WTC11 (cell line): Measurements from ENCODE around the gene GSTK1. TPM values are rescaled to one million over a fixed set of nuclear protein-coding genes. Genes with fewer than 3 reads are reported as not detected.

Experiments used
- ATAC-seq: fragments of 200-7000 bp; cut with Tn5 transposase; 2 replicates; pipeline ENCODE4 v1.10.0; 2021; ENCODE audit warnings: mild to moderate bottlenecking, moderate library complexity
- CTCF ChIA-PET: fragments of 300-600 bp; sonication (Branson Sonifier 250); formaldehyde crosslinking; loops from one replicate; lab custom pipeline; 2021; ENCODE audit warnings: antibody characterized with exemption; lab: Charles Lee
- POLR2A ChIA-PET: fragments of 350-600 bp; sonication (Branson Sonifier 250); formaldehyde crosslinking; loops from one replicate; lab custom pipeline; 2021; ENCODE audit warnings: antibody characterized with exemption; lab: Charles Lee
- DNase-seq: peaks from one replicate; pipeline ENCODE4 v3.0.0; 2021; ENCODE audit warnings: low spot score
- H3K27ac Mint-ChIP-seq: 2 replicates; pipeline ENCODE4 v1.8.0; 2021; ENCODE audit warnings: mixed read lengths
- H3K27me3 Mint-ChIP-seq: 2 replicates; pipeline ENCODE4 v1.8.0; 2021; ENCODE audit warnings: low read depth, mild to moderate bottlenecking, moderate library complexity, mixed read lengths
- H3K36me3 Mint-ChIP-seq: 2 replicates; pipeline ENCODE4 v1.8.0; 2021; ENCODE audit warnings: mixed read lengths
- H3K4me1 Mint-ChIP-seq: 2 replicates; pipeline ENCODE4 v1.8.0; 2022; ENCODE audit warnings: mixed read lengths
- H3K4me3 Mint-ChIP-seq: 2 replicates; pipeline ENCODE4 v1.8.0; 2021; ENCODE audit warnings: mild to moderate bottlenecking, moderate library complexity, mixed read lengths
- H3K9me3 Mint-ChIP-seq: 2 replicates; pipeline ENCODE4 v1.8.0; 2021; ENCODE audit warnings: mixed read lengths
- ETV6 ChIP-seq: sonication (generic); formaldehyde crosslinking; IDR thresholded peaks from 2 replicates; pipeline ENCODE4 v1.8.1; 2022; ENCODE audit warnings: mild to moderate bottlenecking, missing genetic modification reagents
- GTF2I ChIP-seq: fragments of 250-450 bp; sonication (Bioruptor Pico); conservative IDR thresholded peaks from 2 replicates; pipeline ENCODE4 v1.4.0; 2021; ENCODE audit warnings: mild to moderate bottlenecking
- OVOL2 ChIP-seq: fragments of 250-450 bp; sonication (Bioruptor Pico); IDR thresholded peaks from 2 replicates; pipeline ENCODE4 v1.9.0; 2021; ENCODE audit warnings: mild to moderate bottlenecking, borderline replicate concordance
- ZNF121 ChIP-seq: sonication (generic); formaldehyde crosslinking; IDR thresholded peaks from 2 replicates; pipeline ENCODE4 v1.8.0; 2023; ENCODE audit warnings: missing genetic modification reagents
- ZNF671 ChIP-seq: fragments of 250-450 bp; sonication (Bioruptor Pico); IDR thresholded peaks from 2 replicates; pipeline ENCODE4 v1.8.0; 2021; ENCODE audit warnings: mild to moderate bottlenecking
- total RNA-seq: library from RNA; stranded (reverse); gene quantifications from 3 replicates; pipeline ENCODE4 v1.2.3, GENCODE V29; 2021
- TF ChIP-seq, protein P1 (sequence below): fragments of 250-450 bp; sonication (Bioruptor Pico); IDR thresholded peaks from 2 replicates; pipeline ENCODE4 v1.9.0; 2021; ENCODE audit warnings: mild to moderate bottlenecking
- TF ChIP-seq, protein P2 (sequence below): sonication (generic); formaldehyde crosslinking; IDR thresholded peaks from 2 replicates; pipeline ENCODE4 v1.8.1; 2022; ENCODE audit warnings: missing genetic modification reagents, borderline replicate concordance
- TF ChIP-seq, protein P3 (sequence below): fragments of 250-450 bp; sonication (Bioruptor Pico); IDR thresholded peaks from 2 replicates; pipeline ENCODE4 v1.9.0; 2021; ENCODE audit warnings: mild to moderate bottlenecking, borderline replicate concordance
- TF ChIP-seq, protein P4 (sequence below): sonication (generic); formaldehyde crosslinking; IDR thresholded peaks from 2 replicates; pipeline ENCODE4 v1.8.0; 2022; ENCODE audit warnings: mild to moderate bottlenecking, missing genetic modification reagents
- TF ChIP-seq, protein P5 (sequence below): sonication (generic); formaldehyde crosslinking; conservative IDR thresholded peaks from 2 replicates; pipeline ENCODE4 v1.8.1; 2023; ENCODE audit warnings: mild to moderate bottlenecking, low read depth, missing genetic modification reagents, moderate library complexity
- TF ChIP-seq, protein P6 (sequence below): sonication (generic); formaldehyde crosslinking; IDR thresholded peaks from 2 replicates; pipeline ENCODE4 v1.8.0; 2023; ENCODE audit warnings: missing genetic modification reagents
- TF ChIP-seq, protein P7 (sequence below): fragments of 250-450 bp; sonication (Bioruptor Pico); IDR thresholded peaks from 2 replicates; pipeline ENCODE4 v1.8.0; 2021; ENCODE audit warnings: mild to moderate bottlenecking
- TF ChIP-seq, protein P8 (sequence below): sonication (generic); formaldehyde crosslinking; IDR thresholded peaks from 2 replicates; pipeline ENCODE4 v1.8.0; 2022; ENCODE audit warnings: mild to moderate bottlenecking, missing genetic modification reagents

The GSTK1 gene
- total RNA-seq, 1 experiment from 2014 or later = 30.1 TPM

DNA sequence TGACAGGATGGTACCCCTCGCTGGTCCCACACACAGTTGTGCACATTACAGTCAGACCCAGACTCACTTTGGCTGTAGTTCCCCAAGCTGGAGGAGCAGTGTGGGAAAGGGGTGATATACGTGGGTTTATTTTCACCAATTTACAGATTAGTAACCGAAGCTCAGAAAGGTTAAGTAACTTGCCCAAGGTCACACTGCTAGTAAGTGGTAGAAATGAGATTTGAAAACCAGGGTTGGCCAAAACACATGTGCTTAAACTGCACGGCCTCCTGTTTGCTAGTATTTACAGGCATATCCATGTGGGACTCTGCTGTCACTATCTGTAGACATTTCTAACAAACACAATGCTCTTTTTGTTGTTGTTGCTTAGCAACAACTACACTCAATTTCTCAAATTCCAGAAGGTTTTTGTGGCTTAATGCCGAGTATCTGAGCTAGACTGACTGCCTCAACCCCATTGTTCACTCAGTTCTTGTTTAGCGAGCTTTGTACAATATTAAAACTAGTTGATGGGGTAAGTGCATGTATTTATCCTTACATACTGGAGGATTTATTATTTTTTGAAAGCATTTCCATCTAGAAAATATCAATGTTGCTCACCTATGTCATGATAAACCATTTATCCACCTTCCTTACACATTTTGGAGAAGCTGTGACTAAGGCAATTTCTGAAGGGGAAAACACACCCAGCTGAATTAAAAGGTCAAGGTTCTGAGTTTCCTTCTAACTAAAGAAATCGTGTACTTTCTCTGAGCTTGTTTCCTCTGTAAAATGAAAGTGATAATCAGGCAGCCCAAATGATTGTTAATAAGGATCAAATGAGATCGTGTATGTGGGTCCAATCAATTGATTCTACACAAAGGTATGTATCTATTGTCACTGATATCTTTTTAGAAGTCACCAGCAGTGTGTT lies 16.2 kb downstream of the GSTK1 start:
- Mint-ChIP-seq H3K27me3 (peaks cover 11% of the 10 kb centered on the region), H3K4me1 (peaks cover 14% of the 10 kb centered on the region), H3K36me3 (no peaks in the 10 kb centered on the region), H3K4me3 (no peak overlapping the region), H3K27ac (no peak overlapping the region), H3K9me3 (no peaks in the 10 kb centered on the region)
- DNase-seq (no peak), ATAC-seq (no peak)
- ChIA-PET CTCF (interaction anchor here (0.9 to 1.5 kb wide), 5 partner anchors 9 to 468 kb away, joined by 3 to 4 read pairs (median 4); partner anchors contain the start of gene CASP2), POLR2A (no interaction called here)
- TF ChIP-seq, protein P1, sequence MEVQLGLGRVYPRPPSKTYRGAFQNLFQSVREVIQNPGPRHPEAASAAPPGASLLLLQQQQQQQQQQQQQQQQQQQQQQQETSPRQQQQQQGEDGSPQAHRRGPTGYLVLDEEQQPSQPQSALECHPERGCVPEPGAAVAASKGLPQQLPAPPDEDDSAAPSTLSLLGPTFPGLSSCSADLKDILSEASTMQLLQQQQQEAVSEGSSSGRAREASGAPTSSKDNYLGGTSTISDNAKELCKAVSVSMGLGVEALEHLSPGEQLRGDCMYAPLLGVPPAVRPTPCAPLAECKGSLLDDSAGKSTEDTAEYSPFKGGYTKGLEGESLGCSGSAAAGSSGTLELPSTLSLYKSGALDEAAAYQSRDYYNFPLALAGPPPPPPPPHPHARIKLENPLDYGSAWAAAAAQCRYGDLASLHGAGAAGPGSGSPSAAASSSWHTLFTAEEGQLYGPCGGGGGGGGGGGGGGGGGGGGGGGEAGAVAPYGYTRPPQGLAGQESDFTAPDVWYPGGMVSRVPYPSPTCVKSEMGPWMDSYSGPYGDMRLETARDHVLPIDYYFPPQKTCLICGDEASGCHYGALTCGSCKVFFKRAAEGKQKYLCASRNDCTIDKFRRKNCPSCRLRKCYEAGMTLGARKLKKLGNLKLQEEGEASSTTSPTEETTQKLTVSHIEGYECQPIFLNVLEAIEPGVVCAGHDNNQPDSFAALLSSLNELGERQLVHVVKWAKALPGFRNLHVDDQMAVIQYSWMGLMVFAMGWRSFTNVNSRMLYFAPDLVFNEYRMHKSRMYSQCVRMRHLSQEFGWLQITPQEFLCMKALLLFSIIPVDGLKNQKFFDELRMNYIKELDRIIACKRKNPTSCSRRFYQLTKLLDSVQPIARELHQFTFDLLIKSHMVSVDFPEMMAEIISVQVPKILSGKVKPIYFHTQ (CRISPR knock-in tag) = no peak
- TF ChIP-seq, protein P2, sequence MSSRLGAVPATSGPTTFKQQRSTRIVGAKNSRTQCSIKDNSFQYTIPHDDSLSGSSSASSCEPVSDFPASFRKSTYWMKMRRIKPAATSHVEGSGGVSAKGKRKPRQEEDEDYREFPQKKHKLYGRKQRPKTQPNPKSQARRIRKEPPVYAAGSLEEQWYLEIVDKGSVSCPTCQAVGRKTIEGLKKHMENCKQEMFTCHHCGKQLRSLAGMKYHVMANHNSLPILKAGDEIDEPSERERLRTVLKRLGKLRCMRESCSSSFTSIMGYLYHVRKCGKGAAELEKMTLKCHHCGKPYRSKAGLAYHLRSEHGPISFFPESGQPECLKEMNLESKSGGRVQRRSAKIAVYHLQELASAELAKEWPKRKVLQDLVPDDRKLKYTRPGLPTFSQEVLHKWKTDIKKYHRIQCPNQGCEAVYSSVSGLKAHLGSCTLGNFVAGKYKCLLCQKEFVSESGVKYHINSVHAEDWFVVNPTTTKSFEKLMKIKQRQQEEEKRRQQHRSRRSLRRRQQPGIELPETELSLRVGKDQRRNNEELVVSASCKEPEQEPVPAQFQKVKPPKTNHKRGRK (CRISPR knock-in tag) = no peak
- TF ChIP-seq GTF2I (CRISPR knock-in tag) (no peak), OVOL2 (CRISPR knock-in tag) (no peak)
- TF ChIP-seq, protein P3, sequence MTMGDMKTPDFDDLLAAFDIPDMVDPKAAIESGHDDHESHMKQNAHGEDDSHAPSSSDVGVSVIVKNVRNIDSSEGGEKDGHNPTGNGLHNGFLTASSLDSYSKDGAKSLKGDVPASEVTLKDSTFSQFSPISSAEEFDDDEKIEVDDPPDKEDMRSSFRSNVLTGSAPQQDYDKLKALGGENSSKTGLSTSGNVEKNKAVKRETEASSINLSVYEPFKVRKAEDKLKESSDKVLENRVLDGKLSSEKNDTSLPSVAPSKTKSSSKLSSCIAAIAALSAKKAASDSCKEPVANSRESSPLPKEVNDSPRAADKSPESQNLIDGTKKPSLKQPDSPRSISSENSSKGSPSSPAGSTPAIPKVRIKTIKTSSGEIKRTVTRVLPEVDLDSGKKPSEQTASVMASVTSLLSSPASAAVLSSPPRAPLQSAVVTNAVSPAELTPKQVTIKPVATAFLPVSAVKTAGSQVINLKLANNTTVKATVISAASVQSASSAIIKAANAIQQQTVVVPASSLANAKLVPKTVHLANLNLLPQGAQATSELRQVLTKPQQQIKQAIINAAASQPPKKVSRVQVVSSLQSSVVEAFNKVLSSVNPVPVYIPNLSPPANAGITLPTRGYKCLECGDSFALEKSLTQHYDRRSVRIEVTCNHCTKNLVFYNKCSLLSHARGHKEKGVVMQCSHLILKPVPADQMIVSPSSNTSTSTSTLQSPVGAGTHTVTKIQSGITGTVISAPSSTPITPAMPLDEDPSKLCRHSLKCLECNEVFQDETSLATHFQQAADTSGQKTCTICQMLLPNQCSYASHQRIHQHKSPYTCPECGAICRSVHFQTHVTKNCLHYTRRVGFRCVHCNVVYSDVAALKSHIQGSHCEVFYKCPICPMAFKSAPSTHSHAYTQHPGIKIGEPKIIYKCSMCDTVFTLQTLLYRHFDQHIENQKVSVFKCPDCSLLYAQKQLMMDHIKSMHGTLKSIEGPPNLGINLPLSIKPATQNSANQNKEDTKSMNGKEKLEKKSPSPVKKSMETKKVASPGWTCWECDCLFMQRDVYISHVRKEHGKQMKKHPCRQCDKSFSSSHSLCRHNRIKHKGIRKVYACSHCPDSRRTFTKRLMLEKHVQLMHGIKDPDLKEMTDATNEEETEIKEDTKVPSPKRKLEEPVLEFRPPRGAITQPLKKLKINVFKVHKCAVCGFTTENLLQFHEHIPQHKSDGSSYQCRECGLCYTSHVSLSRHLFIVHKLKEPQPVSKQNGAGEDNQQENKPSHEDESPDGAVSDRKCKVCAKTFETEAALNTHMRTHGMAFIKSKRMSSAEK = no peak
- TF ChIP-seq, protein P4, sequence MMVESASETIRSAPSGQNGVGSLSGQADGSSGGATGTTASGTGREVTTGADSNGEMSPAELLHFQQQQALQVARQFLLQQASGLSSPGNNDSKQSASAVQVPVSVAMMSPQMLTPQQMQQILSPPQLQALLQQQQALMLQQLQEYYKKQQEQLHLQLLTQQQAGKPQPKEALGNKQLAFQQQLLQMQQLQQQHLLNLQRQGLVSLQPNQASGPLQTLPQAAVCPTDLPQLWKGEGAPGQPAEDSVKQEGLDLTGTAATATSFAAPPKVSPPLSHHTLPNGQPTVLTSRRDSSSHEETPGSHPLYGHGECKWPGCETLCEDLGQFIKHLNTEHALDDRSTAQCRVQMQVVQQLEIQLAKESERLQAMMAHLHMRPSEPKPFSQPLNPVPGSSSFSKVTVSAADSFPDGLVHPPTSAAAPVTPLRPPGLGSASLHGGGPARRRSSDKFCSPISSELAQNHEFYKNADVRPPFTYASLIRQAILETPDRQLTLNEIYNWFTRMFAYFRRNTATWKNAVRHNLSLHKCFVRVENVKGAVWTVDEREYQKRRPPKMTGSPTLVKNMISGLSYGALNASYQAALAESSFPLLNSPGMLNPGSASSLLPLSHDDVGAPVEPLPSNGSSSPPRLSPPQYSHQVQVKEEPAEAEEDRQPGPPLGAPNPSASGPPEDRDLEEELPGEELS = no peak

DNA sequence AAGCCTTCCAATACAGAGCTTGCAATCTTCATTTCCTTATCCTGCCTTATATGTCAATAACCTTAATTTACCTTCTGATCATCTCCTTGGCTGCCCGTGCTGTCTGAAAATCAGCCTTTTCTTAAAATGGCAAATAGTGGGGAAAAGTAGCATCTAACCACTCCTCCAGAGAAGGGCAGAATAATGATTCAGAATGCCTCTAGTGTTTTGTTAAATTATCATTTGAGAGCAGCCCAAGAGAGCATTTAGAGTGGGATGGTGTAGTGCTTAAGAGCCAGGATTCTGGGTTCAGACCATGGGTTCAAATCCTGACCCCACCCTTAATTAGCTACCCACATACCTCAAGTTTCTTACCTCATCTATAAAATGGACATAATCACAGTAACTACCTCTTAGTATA lies 16.9 kb downstream of the GSTK1 start:
- Mint-ChIP-seq H3K36me3 (no peaks in the 10 kb centered on the region), H3K9me3 (no peaks in the 10 kb centered on the region), H3K4me1 (peaks cover 22% of the 10 kb centered on the region), H3K27me3 (peaks cover 18% of the 10 kb centered on the region), H3K27ac (no peak overlapping the region), H3K4me3 (no peak overlapping the region)
- POLR2A ChIA-PET = no interaction called here
- ATAC-seq = no peak
- CTCF ChIA-PET = interaction anchor here (1.1 to 1.5 kb wide), 4 partner anchors 19 to 469 kb away, joined by 3 to 4 read pairs (median 4); no protein-coding TSS in a partner anchor
- no peak for DNase-seq
- TF ChIP-seq, protein P5, sequence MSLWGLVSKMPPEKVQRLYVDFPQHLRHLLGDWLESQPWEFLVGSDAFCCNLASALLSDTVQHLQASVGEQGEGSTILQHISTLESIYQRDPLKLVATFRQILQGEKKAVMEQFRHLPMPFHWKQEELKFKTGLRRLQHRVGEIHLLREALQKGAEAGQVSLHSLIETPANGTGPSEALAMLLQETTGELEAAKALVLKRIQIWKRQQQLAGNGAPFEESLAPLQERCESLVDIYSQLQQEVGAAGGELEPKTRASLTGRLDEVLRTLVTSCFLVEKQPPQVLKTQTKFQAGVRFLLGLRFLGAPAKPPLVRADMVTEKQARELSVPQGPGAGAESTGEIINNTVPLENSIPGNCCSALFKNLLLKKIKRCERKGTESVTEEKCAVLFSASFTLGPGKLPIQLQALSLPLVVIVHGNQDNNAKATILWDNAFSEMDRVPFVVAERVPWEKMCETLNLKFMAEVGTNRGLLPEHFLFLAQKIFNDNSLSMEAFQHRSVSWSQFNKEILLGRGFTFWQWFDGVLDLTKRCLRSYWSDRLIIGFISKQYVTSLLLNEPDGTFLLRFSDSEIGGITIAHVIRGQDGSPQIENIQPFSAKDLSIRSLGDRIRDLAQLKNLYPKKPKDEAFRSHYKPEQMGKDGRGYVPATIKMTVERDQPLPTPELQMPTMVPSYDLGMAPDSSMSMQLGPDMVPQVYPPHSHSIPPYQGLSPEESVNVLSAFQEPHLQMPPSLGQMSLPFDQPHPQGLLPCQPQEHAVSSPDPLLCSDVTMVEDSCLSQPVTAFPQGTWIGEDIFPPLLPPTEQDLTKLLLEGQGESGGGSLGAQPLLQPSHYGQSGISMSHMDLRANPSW (CRISPR knock-in tag) = no peak
- TF ChIP-seq, protein P6, sequence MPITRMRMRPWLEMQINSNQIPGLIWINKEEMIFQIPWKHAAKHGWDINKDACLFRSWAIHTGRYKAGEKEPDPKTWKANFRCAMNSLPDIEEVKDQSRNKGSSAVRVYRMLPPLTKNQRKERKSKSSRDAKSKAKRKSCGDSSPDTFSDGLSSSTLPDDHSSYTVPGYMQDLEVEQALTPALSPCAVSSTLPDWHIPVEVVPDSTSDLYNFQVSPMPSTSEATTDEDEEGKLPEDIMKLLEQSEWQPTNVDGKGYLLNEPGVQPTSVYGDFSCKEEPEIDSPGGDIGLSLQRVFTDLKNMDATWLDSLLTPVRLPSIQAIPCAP (CRISPR knock-in tag) = no peak
- TF ChIP-seq, protein P7, sequence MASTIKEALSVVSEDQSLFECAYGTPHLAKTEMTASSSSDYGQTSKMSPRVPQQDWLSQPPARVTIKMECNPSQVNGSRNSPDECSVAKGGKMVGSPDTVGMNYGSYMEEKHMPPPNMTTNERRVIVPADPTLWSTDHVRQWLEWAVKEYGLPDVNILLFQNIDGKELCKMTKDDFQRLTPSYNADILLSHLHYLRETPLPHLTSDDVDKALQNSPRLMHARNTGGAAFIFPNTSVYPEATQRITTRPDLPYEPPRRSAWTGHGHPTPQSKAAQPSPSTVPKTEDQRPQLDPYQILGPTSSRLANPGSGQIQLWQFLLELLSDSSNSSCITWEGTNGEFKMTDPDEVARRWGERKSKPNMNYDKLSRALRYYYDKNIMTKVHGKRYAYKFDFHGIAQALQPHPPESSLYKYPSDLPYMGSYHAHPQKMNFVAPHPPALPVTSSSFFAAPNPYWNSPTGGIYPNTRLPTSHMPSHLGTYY (CRISPR knock-in tag) = no peak
- TF ChIP-seq ZNF671 (CRISPR knock-in tag) = no peak
- TF ChIP-seq, protein P8, sequence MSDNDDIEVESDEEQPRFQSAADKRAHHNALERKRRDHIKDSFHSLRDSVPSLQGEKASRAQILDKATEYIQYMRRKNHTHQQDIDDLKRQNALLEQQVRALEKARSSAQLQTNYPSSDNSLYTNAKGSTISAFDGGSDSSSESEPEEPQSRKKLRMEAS (CRISPR knock-in tag) = no peak
- TF ChIP-seq ETV6 (CRISPR knock-in tag) = no peak
- TF ChIP-seq ZNF121 (CRISPR knock-in tag) = no peak
